ENCODE results near the gene OR4F6.

DNA sequence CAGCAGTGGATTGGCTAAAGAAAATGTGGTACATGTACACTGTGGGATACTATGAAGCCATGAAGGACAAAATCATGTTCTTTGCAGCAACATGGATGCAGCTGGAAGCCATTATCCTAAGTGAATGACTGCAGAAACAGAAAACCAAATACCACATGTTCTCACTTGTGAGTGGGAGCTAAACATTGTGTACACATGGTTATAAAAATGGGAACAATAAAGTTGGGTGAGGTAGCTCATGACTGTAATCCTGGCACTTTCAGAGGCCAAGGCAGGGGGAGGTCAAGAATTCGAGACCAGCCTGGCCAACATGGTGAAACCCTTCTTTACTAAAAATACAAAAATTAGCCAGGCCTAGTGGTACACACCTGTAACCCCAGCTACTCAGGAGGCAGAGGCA lies 3.6 kb upstream of the OR4F6 start:
- TF ChIP-seq CTCF (conservative IDR thresholded peaks at IDR 0.05; ENCODE audit: low read depth, low read length) = no peak
- TF ChIP-seq EZH2 (IDR thresholded peaks at IDR 0.05; ENCODE audit: low read length, unreplicated experiment) = no peak
